ENCODE measurements around the gene OR10D3.

- TF ChIP-seq CTCF (IDR thresholded peaks at IDR 0.05; ENCODE audit: low read depth, low read length, missing input control) (no peak), JUND (IDR thresholded peaks at IDR 0.05) (no peak), HNF4A (conservative IDR thresholded peaks at IDR 0.05) (peak in 1 of 2 donors; percentile 19)
These were observed 14.3 kb upstream of the OR10D3 start for GRCh38 chr11:124168796-124169195.

Measured in liver (tissue), 3 donors.